Stimulated activated CD8-positive, alpha-beta memory T cell treated with anti-CD3 and anti-CD28 coated beads, Interleukin-2, amount 100 ng/mL, for 1 hour (primary cell): ENCODE data around the gene CDS1.
"Not testable (repeated sequence)": the region's sequence is repeated elsewhere in the genome, so short reads cannot be mapped to it uniquely, and the experiment has no call there.

Experiments used
- DNase-seq, 2 donors: peaks; one replicate each; pipeline ENCODE4 v3.0.0-alpha.2; 2020; ENCODE audit warnings: low read depth in 2 of 2

CDS1 gene

DNA sequence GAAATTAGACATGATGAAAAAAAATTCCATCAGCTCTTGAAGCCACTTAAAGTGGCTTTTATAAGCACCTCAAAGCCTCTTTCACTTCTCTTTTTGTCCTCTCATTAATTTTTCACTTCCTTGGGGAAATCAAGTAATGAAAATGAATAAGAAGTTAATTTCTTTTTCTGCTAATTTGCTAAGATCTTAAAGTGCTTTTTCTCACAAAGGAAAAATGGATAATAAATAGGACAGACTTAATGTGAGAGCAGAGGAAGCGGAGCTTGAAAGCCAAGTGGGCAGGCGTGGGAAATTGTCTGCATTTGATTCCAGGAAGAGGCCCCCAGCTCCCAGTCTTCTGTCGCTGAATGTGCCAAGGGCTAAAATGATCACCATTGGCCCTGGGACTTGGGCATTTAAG is 28.6 kb downstream of the CDS1 start:
- DNase-seq, result no peak

DNA sequence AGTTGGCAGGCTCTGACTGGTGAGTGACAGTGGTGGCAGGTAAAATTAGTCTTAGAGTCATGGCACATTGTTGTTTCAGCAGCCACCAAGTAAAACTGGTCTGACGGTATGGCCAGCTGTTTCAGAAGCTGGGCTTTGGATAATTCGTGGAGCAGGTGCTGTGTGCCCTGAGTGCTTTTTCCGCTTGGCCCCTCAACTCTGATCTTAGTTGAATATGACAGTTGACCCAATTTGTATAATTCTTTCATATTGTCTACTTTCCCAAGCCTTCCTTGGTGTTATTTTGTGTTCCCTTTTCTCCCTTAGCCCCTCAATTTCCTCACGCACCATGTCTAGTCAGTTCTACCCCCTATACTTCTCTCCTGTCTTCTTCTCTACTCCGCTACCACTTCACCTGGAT is 32.0 kb downstream of the CDS1 start:
- DNase-seq, result no peak

- no peak for DNase-seq
Observed at GRCh38 chr4:84615355-84615754, 32.4 kb downstream of the CDS1 start.

DNA sequence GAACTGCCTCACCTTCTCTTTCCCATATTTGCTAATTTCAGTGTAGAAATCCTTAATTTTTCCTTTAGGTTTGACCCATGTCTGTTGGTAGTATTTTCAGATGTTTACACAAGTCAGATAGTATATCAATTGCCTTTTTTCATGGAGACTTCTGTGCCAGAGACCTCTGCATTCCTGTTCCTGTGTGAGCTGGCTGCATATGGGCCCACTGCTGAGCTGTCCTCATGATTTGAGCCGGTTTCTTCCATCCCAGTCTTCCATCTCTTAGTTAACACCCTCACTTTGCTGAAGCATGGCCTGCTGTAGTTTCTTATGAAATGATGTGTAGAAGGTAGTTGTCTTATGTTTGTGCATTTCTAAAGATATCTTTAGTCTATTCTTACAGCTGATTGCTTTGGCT is 40.0 kb downstream of the CDS1 start:
- no peak for DNase-seq

DNA sequence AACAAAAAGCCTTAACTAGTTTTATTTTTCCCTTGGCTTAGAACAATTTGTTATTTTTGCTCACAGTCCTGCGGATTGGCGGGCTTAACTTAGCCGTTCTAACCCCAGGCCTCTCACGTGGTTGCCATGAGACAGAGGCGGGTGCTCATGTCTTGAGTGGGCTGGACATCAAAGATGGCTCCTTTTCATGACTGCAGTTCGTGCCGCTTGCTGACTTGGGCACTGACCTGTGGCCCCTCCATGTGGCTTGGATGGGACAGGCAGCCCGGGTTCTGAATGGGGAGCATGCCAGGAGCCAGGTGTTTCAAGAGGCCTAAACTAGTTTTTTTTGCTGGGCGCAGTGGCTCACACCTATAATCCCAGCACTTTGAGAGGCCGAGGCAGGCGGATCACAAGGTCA is 40.7 kb downstream of the CDS1 start:
- no peak for DNase-seq

DNA sequence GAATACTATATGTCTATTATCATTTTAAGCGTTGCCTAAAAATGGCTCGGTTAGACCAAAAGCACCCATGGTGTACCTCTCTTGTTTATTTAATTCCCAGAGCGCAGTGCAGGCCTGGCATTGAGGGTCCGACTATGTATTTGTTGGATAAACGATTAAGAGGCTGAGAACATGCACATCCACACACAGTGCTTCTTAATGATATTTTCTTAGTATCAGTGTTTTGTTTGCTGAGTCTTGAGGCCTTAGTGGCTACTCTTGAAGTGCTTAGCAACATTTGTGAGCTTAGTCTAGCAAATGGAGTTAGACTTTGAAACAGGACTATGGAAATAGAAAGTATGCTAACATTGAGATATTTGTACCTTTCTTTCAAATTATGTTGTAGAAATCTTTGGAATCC is 43.7 kb downstream of the CDS1 start:
- DNase-seq, result no peak

DNA sequence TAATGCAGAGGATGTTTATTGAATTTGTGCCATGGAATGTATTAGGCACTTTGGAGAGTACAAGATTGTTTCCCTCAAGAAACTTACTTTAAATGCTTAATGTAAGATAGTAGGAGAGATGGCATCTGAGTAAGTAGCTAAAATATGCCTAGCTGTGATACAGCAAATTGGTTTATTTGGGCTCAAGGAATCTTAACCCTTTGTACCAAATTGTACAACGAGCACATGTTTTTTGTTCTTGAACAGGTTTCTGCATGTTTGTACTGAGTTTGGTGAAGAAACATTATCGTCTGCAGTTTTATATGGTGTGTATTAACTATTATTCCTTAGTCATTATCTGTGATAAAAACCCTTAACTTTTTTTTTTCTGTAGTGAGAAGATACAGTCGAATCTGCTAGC is 48.6 kb downstream of the CDS1 start:
- DNase-seq, result no peak

- DNase-seq, result no peak
Observed at GRCh38 chr4:84632092-84632491, 49.2 kb downstream of the CDS1 start.

GRCh38 chr4:84634961-84635360 is 52.0 kb downstream of the CDS1 start:
- no peak for DNase-seq

GRCh38 chr4:84638092-84638491 is 55.2 kb downstream of the CDS1 start:
- DNase-seq, result no peak

DNA sequence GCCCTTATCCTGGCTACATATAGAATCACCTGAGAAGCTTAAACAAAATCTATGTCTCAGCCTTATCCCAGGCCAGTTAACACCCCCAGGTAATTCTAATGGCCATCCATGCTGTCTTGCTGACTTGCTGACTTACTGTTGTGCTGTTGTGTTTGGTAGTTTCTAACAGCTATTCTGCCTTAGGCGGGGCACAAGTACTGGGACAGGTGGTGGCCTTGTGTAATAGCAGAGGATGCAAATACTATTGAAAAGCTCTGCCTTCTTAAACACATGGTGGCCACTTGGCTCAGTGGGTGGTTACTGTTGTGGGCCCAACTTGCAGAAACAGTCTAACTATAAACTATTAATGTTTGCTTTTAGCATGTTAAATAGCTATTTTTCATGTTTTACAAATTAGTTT is 56.2 kb downstream of the CDS1 start:
- no peak for DNase-seq

- DNase-seq, result no peak
Observed at GRCh38 chr4:84644087-84644486, 61.2 kb downstream of the CDS1 start.

GRCh38 chr4:84647312-84647884 is 64.5 kb downstream of the CDS1 start:
- no peak for DNase-seq

GRCh38 chr4:84648178-84648577 is 65.3 kb downstream of the CDS1 start:
- DNase-seq, result no peak

- DNase-seq, result no peak
Observed at GRCh38 chr4:84648863-84649647, 66.1 kb downstream of the CDS1 start.

- no peak for DNase-seq
Observed at GRCh38 chr4:84651499-84651898, 68.6 kb downstream of the CDS1 start.

DNA sequence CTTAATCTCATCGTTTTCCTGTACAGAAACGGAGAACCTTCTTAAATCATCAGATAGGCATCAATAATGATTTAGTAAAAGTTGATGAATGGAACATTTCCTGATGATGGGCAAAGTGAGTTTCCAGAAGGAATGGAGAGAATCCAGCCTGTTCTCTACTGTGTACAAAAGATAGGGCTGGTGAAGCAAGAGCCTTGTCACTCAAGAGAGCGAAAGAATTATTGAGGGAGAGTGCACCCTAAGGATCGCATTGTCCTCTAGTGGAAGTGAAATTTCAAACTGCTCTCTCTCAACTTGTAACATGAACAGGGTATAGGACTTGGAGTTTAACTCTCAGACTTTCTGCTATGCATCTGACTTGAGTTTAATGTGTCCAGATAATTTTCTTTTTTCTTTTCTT is 69.6 kb downstream of the CDS1 start:
- no peak for DNase-seq

DNA sequence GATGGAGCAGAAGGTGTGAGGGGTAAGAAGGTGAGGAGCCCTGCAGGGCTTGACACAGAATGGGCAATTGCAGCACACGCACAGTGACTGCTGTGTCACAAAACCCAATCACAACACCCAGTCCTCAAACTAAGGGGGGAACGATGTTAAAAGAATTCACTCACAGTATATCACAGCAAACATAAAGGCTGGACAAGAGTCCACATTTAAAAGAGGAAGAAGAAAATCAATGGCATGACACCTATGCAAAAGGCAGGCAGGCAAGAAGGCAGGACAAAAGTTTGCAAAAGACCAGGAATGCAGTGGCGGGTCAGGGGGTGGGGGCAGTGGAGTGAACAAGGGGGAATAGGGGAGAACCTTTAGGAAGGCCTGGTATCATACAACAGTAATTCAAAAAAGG is 77.7 kb downstream of the CDS1 start:
- DNase-seq, result no peak

- no peak for DNase-seq
Observed at GRCh38 chr4:84661191-84661939, 78.4 kb downstream of the CDS1 start.

DNA sequence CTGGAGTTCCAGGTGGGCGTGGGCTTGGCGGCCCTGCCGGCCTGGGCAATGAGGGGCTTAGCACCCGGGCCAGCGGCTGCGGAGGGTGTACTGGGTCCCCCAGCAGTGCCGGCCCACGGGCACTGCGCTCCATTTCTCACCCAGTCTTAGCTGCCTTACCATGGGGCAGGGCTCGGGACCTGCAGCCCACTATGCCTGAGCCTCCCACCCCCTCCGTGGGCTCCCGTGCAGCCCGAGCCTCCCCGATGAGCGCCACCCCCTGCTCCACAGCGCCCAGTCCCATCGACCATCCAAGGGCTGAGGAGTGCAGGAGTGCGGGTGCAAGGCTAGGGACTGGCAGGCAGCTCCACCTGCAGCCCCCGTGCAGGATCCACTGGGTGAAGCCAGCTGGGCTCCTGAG is 81.8 kb downstream of the CDS1 start:
- not testable (repeated sequence) for DNase-seq

GRCh38 chr4:84666439-84666838 is 83.5 kb downstream of the CDS1 start:
- DNase-seq, result no peak

DNA sequence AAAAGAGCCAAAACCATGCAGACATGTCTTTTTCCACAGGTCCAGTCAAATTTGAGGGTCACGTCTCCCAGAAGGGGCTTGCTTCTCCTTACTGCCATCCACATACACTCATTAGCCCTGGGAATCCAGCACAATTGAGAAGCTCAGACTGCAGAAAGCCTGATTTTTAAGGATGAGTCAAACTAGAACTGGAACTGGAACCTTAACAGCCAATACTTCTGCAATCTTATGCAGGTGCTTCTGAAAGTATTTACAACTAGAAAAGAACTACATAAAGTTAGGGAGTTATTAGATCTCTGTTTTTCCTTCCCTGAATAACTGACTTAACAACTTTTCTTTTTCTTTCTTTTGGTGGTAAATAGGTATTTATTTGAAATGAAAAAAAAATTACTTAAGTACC is 86.3 kb downstream of the CDS1 start:
- no peak for DNase-seq

GRCh38 chr4:84672177-84672576 is 89.2 kb downstream of the CDS1 start:
- DNase-seq, result no peak
